ENCODE data around the gene DNAH3. TPM values are rescaled to one million over a fixed set of nuclear protein-coding genes. Genes with fewer than 3 reads are reported as not detected.

The DNAH3 gene
- total RNA-seq, 1 experiment from 2014 or later, result 0.24 TPM

DNA sequence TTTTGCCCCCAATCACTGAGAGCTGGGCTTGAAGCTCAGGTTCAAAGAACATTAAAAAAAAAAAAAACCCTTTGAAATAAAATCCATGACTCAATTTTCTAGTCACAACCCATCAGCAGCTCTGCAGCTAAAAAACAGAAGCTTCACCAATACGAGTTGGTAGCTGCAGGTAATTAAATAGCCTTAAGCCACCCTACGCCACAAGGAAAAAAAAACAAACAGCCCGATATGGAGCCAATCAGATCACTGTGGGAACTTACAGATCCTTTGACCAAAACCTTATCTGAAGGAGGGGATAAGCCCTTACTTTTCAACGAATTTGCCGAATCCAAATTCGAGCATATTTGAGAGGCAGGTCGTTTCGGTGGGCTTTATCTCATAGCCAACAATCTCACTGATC lies 69.3 kb downstream of the DNAH3 start:
- Histone ChIP-seq H2BK15ac (ENCODE audit: low read depth, low read length) (no peak overlapping the region), H3K9me3 (ENCODE audit: control insufficient read depth, low read depth, low read length) (no peaks in the 10 kb centered on the region), H4K5ac (ENCODE audit: insufficient read length, low read depth, low read length) (no peak overlapping the region), H2BK120ac (ENCODE audit: low read depth, low read length, poor library complexity, severe bottlenecking) (no peak overlapping the region), H3K79me1 (ENCODE audit: insufficient read depth, low read depth, low read length, poor library complexity, severe bottlenecking) (no peaks in the 10 kb centered on the region), H2BK20ac (ENCODE audit: low read depth, low read length, poor library complexity, severe bottlenecking) (no peak overlapping the region), H3K9ac (ENCODE audit: extremely low read depth, insufficient read length, low read length) (no peak overlapping the region), H3K4me1 (ENCODE audit: insufficient read depth, low read length) (no peaks in the 10 kb centered on the region), H3T11ph (ENCODE audit: low read length) (no peak overlapping the region), H2AK5ac (ENCODE audit: insufficient read length, low read length) (no peak overlapping the region), H3K56ac (ENCODE audit: insufficient read length, low read depth, low read length) (no peak overlapping the region), H3K27ac (ENCODE audit: insufficient read length, low read depth, low read length) (no peak overlapping the region), H2AFZ (ENCODE audit: low read length) (no peak overlapping the region), H2BK5ac (ENCODE audit: insufficient read length, low read length) (no peak overlapping the region), H4K8ac (replicated peaks; ENCODE audit: insufficient read length, low read depth, low read length) (no peak overlapping the region), H3K4ac (ENCODE audit: low read depth, low read length) (no peak overlapping the region), H4K91ac (ENCODE audit: insufficient read length, low read depth, low read length) (no peak overlapping the region), H3K23ac (ENCODE audit: insufficient read length, low read depth, low read length) (no peak overlapping the region), H3K4me2 (ENCODE audit: insufficient read depth, insufficient read length, low read length) (no peak overlapping the region), H3K23me2 (ENCODE audit: insufficient read length, low read depth, low read length, poor library complexity, severe bottlenecking) (no peaks in the 10 kb centered on the region), H3K18ac (ENCODE audit: insufficient read length, low read depth, low read length) (no peak overlapping the region), H3K14ac (ENCODE audit: insufficient read depth, low read length) (no peak overlapping the region), H4K20me1 (ENCODE audit: control insufficient read depth, insufficient read depth, insufficient read length) (no peaks in the 10 kb centered on the region), H2BK12ac (ENCODE audit: insufficient read length, low read depth, low read length) (no peak overlapping the region), H3K79me2 (ENCODE audit: insufficient read depth, low read length) (no peaks in the 10 kb centered on the region), H3K27me3 (ENCODE audit: insufficient read depth, low read length) (no peaks in the 10 kb centered on the region)
- no peaks in the 10 kb centered on the region for H3K27me3 Mint-ChIP-seq (ENCODE audit: low read depth)
- no peak overlapping the region for H3K27ac Mint-ChIP-seq
- no CpG with 5 or more reads among the region's 8 CpGs for WGBS (ENCODE audit: extremely low coverage, insufficient read length, low lambda C conversion rate)
- no peak overlapping the region for H3K4me3 Mint-ChIP-seq
- H3K9me3 Mint-ChIP-seq, result no peaks in the 10 kb centered on the region
- no peaks in the 10 kb centered on the region for H3K36me3 Mint-ChIP-seq (ENCODE audit: insufficient read depth in 1 of 3, low read depth in 3 of 3)
- DNase-seq, result no peak
- TF ChIP-seq, protein P1, sequence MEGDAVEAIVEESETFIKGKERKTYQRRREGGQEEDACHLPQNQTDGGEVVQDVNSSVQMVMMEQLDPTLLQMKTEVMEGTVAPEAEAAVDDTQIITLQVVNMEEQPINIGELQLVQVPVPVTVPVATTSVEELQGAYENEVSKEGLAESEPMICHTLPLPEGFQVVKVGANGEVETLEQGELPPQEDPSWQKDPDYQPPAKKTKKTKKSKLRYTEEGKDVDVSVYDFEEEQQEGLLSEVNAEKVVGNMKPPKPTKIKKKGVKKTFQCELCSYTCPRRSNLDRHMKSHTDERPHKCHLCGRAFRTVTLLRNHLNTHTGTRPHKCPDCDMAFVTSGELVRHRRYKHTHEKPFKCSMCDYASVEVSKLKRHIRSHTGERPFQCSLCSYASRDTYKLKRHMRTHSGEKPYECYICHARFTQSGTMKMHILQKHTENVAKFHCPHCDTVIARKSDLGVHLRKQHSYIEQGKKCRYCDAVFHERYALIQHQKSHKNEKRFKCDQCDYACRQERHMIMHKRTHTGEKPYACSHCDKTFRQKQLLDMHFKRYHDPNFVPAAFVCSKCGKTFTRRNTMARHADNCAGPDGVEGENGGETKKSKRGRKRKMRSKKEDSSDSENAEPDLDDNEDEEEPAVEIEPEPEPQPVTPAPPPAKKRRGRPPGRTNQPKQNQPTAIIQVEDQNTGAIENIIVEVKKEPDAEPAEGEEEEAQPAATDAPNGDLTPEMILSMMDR (conservative IDR thresholded peaks at IDR 0.05), result no peak
- peaks cover 3% of the 10 kb centered on the region in 2 experiments; a peak in 1 of 4 replicates for H3K4me1 Mint-ChIP-seq

Measured in H9 (cell line).